ENCODE data around the gene AFAP1.

AFAP1 gene

DNA sequence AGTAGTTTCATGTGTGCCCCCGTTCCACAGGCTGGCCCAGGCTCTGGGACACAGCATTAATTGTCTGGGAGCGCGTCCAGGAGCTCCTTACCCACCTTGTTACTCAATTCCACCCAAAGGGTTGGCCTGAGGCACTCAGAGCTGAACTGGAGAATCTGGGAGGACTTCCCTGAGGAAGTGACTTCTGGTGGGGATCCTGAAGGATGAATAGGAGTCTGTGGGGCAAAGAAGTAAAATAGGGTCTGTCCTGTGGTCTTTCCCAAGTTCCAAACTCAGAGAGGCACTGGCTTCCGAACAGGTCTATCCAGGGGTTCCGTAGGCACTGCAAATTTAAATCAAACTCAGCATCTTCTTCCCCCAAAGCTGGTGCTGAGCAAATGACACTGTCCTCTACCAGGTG is 204.3 kb downstream of the AFAP1 start:
- Histone ChIP-seq H2AFZ (ENCODE audit: low read depth) (no peak overlapping the region), H3K4me1 (ENCODE audit: low read depth, poor library complexity, severe bottlenecking) (no peaks in the 10 kb centered on the region), H3K4me3 (IDR thresholded peaks at IDR 0.05; ENCODE audit: insufficient read depth, low read depth, low read length) (no peak overlapping the region), H3K36me3 (ENCODE audit: insufficient read depth) (no peaks in the 10 kb centered on the region), H3K27me3 (ENCODE audit: insufficient read depth, low read depth) (no peaks in the 10 kb centered on the region), H3K9ac (no peak overlapping the region), H4K20me1 (ENCODE audit: insufficient read depth) (no peaks in the 10 kb centered on the region), H3K27ac (no peak overlapping the region), H3K79me2 (ENCODE audit: insufficient read depth, low read depth) (no peaks in the 10 kb centered on the region), H3K4me2 (no peak overlapping the region)
- TF ChIP-seq, protein P1, sequence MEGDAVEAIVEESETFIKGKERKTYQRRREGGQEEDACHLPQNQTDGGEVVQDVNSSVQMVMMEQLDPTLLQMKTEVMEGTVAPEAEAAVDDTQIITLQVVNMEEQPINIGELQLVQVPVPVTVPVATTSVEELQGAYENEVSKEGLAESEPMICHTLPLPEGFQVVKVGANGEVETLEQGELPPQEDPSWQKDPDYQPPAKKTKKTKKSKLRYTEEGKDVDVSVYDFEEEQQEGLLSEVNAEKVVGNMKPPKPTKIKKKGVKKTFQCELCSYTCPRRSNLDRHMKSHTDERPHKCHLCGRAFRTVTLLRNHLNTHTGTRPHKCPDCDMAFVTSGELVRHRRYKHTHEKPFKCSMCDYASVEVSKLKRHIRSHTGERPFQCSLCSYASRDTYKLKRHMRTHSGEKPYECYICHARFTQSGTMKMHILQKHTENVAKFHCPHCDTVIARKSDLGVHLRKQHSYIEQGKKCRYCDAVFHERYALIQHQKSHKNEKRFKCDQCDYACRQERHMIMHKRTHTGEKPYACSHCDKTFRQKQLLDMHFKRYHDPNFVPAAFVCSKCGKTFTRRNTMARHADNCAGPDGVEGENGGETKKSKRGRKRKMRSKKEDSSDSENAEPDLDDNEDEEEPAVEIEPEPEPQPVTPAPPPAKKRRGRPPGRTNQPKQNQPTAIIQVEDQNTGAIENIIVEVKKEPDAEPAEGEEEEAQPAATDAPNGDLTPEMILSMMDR (conservative IDR thresholded peaks at IDR 0.05; ENCODE audit: low read depth, low read length), result no peak

- TF ChIP-seq, protein P1 (conservative IDR thresholded peaks at IDR 0.05; ENCODE audit: low read depth, low read length), result no peak
- H4K20me1 ChIP-seq (ENCODE audit: insufficient read depth), result no peaks in the 10 kb centered on the region
- H3K27ac ChIP-seq, result no peak overlapping the region
- no peaks in the 10 kb centered on the region for H3K36me3 ChIP-seq (ENCODE audit: insufficient read depth)
- no peak overlapping the region for H3K9ac ChIP-seq
- no peak overlapping the region for H2AFZ ChIP-seq (ENCODE audit: low read depth)
- no peaks in the 10 kb centered on the region for H3K4me1 ChIP-seq (ENCODE audit: low read depth, poor library complexity, severe bottlenecking)
- no peak overlapping the region for H3K4me3 ChIP-seq (IDR thresholded peaks at IDR 0.05; ENCODE audit: insufficient read depth, low read depth, low read length)
- H3K79me2 ChIP-seq (ENCODE audit: insufficient read depth, low read depth), result no peaks in the 10 kb centered on the region
- H3K4me2 ChIP-seq, result no peak overlapping the region
- H3K27me3 ChIP-seq (ENCODE audit: insufficient read depth, low read depth), result no peaks in the 10 kb centered on the region
Measured at GRCh38 chr4:7734651-7735260, 204.9 kb downstream of the AFAP1 start.

DNA sequence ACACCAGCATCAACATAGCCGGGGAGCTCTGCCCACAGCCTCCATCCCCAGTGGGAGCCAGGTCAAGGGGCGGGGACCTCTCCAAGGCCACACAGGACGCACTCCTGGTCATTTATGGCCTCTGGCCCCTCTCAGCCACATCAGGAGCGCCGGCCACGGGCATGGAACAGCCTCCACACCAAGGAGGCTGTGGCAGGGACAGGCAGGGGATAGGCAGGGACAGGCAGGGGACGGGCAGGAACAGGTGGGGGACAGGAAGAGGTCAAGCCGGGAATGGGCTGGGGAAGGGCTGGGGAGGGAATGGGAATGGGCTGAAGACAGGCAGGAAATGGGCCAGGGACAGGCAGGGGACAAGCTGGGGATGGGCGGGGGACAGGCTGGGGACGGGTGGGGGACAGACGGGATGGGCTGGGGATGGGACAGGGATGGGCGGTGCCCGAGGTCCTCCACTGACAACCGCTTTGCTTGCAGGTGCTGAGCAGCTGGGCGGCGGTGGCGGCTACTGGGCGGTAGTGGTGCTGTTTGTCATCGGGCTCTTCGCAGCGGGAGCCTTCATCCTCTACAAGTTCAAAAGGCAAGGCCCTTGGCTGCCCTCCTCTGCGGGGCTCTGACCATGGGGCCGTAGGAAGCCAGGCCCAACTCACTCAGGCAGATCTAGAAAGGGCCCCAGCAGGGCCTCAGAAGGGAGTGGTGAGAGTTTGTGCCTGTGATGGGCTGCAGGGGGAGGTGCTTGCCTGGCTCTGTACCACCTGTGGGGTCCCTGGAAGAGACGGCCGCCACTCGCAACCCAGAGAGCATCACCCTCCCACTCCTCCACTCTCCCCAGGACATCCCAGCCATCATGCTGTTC is 205.6 kb downstream of the AFAP1 start:
- no peaks in the 10 kb centered on the region for H3K4me1 ChIP-seq (ENCODE audit: low read depth, poor library complexity, severe bottlenecking)
- H3K4me3 ChIP-seq (IDR thresholded peaks at IDR 0.05; ENCODE audit: insufficient read depth, low read depth, low read length), result no peak overlapping the region
- H3K4me2 ChIP-seq, result no peak overlapping the region
- no peak overlapping the region for H2AFZ ChIP-seq (ENCODE audit: low read depth)
- no peak overlapping the region for H3K9ac ChIP-seq
- H3K79me2 ChIP-seq (ENCODE audit: insufficient read depth, low read depth), result no peaks in the 10 kb centered on the region
- H3K27ac ChIP-seq, result no peak overlapping the region
- H3K36me3 ChIP-seq (ENCODE audit: insufficient read depth), result no peaks in the 10 kb centered on the region
- H3K27me3 ChIP-seq (ENCODE audit: insufficient read depth, low read depth), result no peaks in the 10 kb centered on the region
- TF ChIP-seq, protein P1 (conservative IDR thresholded peaks at IDR 0.05; ENCODE audit: low read depth, low read length), result no peak
- no peaks in the 10 kb centered on the region for H4K20me1 ChIP-seq (ENCODE audit: insufficient read depth)

GRCh38 chr4:7733201-7733600 is 206.5 kb downstream of the AFAP1 start:
- H3K27me3 ChIP-seq (ENCODE audit: insufficient read depth, low read depth), result no peaks in the 10 kb centered on the region
- H3K4me1 ChIP-seq (ENCODE audit: low read depth, poor library complexity, severe bottlenecking), result no peaks in the 10 kb centered on the region
- H3K79me2 ChIP-seq (ENCODE audit: insufficient read depth, low read depth), result no peaks in the 10 kb centered on the region
- TF ChIP-seq, protein P1 (conservative IDR thresholded peaks at IDR 0.05; ENCODE audit: low read depth, low read length), result no peak
- H2AFZ ChIP-seq (ENCODE audit: low read depth), result no peak overlapping the region
- H3K4me3 ChIP-seq (IDR thresholded peaks at IDR 0.05; ENCODE audit: insufficient read depth, low read depth, low read length), result no peak overlapping the region
- H4K20me1 ChIP-seq (ENCODE audit: insufficient read depth), result no peaks in the 10 kb centered on the region
- H3K27ac ChIP-seq, result no peak overlapping the region
- H3K9ac ChIP-seq, result no peak overlapping the region
- no peaks in the 10 kb centered on the region for H3K36me3 ChIP-seq (ENCODE audit: insufficient read depth)
- no peak overlapping the region for H3K4me2 ChIP-seq
